ENCODE results near the gene GCNT3. TPM values are rescaled to one million over a fixed set of nuclear protein-coding genes. Genes with fewer than 3 reads are reported as not detected.

Gene GCNT3
- total and polyA plus RNA-seq, 2 of the 8 experiments (the other 6 are each of a cell fraction or from before 2014, with no cell fraction given): not detected

GRCh38 chr15:59609730-59610712 is 1.6 kb upstream of the GCNT3 start:
- H4K91ac ChIP-seq (replicated peaks; ENCODE audit: insufficient read length, low read length): no peak overlapping the region
- peak overlapping the region; percentile 86 for H2AFZ ChIP-seq (ENCODE audit: low read length)
- H3K14ac ChIP-seq (ENCODE audit: insufficient read length): no peak overlapping the region
- no peak overlapping the region for H3K4ac ChIP-seq (replicated peaks; ENCODE audit: insufficient read length, low read depth, low read length)
- FAIRE-seq (no peak), DNase-seq (ENCODE audit: low read depth in 1 of 2, low spot score in 2 of 2) (no peak)
- H3K27ac ChIP-seq (ENCODE audit: low read depth, low read length): no peak overlapping the region
- H3K18ac ChIP-seq (ENCODE audit: extremely low read depth, low read length): peak overlapping the region; percentile 5; the same call in 1 of the 2 replicates
- H3K4me1 ChIP-seq (replicated peaks in 1 of 4; ENCODE audit: control insufficient read depth in 3 of 4, insufficient read depth in 4 of 4, low read length in 3 of 4): no peaks in the 10 kb centered on the region
- no peak overlapping the region for H4K8ac ChIP-seq (ENCODE audit: extremely low read depth, insufficient read depth, low read length)
- TF ChIP-seq CBX5 (IDR thresholded peaks at IDR 0.05; ENCODE audit: low read depth, low read length): no peak
- TF ChIP-seq, protein P1, sequence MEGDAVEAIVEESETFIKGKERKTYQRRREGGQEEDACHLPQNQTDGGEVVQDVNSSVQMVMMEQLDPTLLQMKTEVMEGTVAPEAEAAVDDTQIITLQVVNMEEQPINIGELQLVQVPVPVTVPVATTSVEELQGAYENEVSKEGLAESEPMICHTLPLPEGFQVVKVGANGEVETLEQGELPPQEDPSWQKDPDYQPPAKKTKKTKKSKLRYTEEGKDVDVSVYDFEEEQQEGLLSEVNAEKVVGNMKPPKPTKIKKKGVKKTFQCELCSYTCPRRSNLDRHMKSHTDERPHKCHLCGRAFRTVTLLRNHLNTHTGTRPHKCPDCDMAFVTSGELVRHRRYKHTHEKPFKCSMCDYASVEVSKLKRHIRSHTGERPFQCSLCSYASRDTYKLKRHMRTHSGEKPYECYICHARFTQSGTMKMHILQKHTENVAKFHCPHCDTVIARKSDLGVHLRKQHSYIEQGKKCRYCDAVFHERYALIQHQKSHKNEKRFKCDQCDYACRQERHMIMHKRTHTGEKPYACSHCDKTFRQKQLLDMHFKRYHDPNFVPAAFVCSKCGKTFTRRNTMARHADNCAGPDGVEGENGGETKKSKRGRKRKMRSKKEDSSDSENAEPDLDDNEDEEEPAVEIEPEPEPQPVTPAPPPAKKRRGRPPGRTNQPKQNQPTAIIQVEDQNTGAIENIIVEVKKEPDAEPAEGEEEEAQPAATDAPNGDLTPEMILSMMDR (IDR thresholded peaks at IDR 0.05; ENCODE audit: control extremely low read depth in 1 of 3, insufficient read depth in 1 of 3, low read depth in 1 of 3, low read length in 3 of 3): no peak
- no peak for TF ChIP-seq BRCA1 (IDR thresholded peaks at IDR 0.05; ENCODE audit: low read depth, low read length)
- no peak for TF ChIP-seq NRF1 (IDR thresholded peaks at IDR 0.05; ENCODE audit: low read depth, low read length)
- no peak for TF ChIP-seq EZH2 (IDR thresholded peaks at IDR 0.05; ENCODE audit: low read depth, low read length, severe bottlenecking)
- 66% methylated on average over 7 of the region's 7 CpGs; no CpG with 5 or more reads in 1 of the 2 experiments for WGBS, 2 experiments (ENCODE audit: extremely low coverage in 1 of 2, insufficient coverage in 1 of 2, insufficient read length in 1 of 2, insufficient replicate concordance in 2 of 2, low coverage in 1 of 2, low lambda C conversion rate in 2 of 2, missing lambda C conversion rate in 1 of 2)
- H3K79me1 ChIP-seq (ENCODE audit: low read depth, low read length): no peaks in the 10 kb centered on the region
- CTCF ChIA-PET (ENCODE audit: partially characterized antibody): interaction anchor here (0.9 to 2.9 kb wide), 3 partner anchors 16 to 81 kb away, joined by 3 to 6 read pairs (median 3); no protein-coding TSS in a partner anchor
- POLR2A ChIA-PET (ENCODE audit: partially characterized antibody): no interaction called here
- no peaks in the 10 kb centered on the region for H3K27me3 ChIP-seq (replicated peaks in 1 of 4; ENCODE audit: control insufficient read depth in 3 of 4, extremely low read depth in 1 of 4, insufficient read depth in 3 of 4, low read length in 3 of 4)
- no peaks in the 10 kb centered on the region for H3K36me3 ChIP-seq (ENCODE audit: control insufficient read depth in 2 of 4, insufficient read depth in 4 of 4, low read length in 3 of 4)
- H2AK5ac ChIP-seq (ENCODE audit: low read depth, low read length): no peak overlapping the region
- no peak overlapping the region for H2BK120ac ChIP-seq (replicated peaks; ENCODE audit: low read depth, low read length)
- H3K23ac ChIP-seq (ENCODE audit: insufficient read length): no peak overlapping the region
- peaks cover 1% of the 10 kb centered on the region; the same call in 1 of the 2 replicates for H3K23me2 ChIP-seq (ENCODE audit: low read depth, low read length)
- H3K4me3 ChIP-seq (ENCODE audit: extremely low read depth in 1 of 4, insufficient read depth in 2 of 4, low read depth in 3 of 4, low read length in 4 of 4): no peak overlapping the region
- no peak overlapping the region for H4K5ac ChIP-seq (ENCODE audit: insufficient read length, low read depth, low read length)
- no peaks in the 10 kb centered on the region for H4K20me1 ChIP-seq (replicated peaks in 1 of 2; ENCODE audit: control insufficient read depth in 1 of 2, insufficient read depth in 2 of 2, low read length in 2 of 2)
- no peak overlapping the region for H2BK15ac ChIP-seq (ENCODE audit: low read length)
- no peak overlapping the region for H3K4me2 ChIP-seq (ENCODE audit: insufficient read depth in 1 of 2, low read depth in 2 of 2, low read length in 2 of 2)
- no peak overlapping the region for H2BK20ac ChIP-seq (ENCODE audit: low read length)
- H3K79me2 ChIP-seq (ENCODE audit: control insufficient read depth in 1 of 2, insufficient read depth in 2 of 2, low read length in 2 of 2): no peaks in the 10 kb centered on the region
- no peak overlapping the region for H3K9ac ChIP-seq (replicated peaks in 1 of 4; ENCODE audit: extremely low read depth in 1 of 4, low read depth in 3 of 4, low read length in 3 of 4)
- no peak overlapping the region for H2BK12ac ChIP-seq (ENCODE audit: low read depth, low read length)
- no peak overlapping the region for H3K56ac ChIP-seq (replicated peaks; ENCODE audit: insufficient read length, low read depth, low read length)
- H3K9me3 ChIP-seq (ENCODE audit: insufficient read depth in 2 of 2, low read depth in 1 of 2, low read length in 1 of 2): no peaks in the 10 kb centered on the region
- H2BK5ac ChIP-seq (ENCODE audit: low read depth, low read length): no peak overlapping the region
